HG03095 (cell line): ENCODE data around the gene MAP3K1.

Experiments used
- ATAC-seq: cut with Tn5 transposase; IDR thresholded peaks from one replicate; pipeline ENCODE4 v1.9.1; 2021; ENCODE audit warnings: moderate library complexity; ENCODE audit not compliant: unreplicated experiment

MAP3K1 gene

GRCh38 chr5:56900395-56900794 lies 85.0 kb downstream of the MAP3K1 start:
- no peak for ATAC-seq

DNA sequence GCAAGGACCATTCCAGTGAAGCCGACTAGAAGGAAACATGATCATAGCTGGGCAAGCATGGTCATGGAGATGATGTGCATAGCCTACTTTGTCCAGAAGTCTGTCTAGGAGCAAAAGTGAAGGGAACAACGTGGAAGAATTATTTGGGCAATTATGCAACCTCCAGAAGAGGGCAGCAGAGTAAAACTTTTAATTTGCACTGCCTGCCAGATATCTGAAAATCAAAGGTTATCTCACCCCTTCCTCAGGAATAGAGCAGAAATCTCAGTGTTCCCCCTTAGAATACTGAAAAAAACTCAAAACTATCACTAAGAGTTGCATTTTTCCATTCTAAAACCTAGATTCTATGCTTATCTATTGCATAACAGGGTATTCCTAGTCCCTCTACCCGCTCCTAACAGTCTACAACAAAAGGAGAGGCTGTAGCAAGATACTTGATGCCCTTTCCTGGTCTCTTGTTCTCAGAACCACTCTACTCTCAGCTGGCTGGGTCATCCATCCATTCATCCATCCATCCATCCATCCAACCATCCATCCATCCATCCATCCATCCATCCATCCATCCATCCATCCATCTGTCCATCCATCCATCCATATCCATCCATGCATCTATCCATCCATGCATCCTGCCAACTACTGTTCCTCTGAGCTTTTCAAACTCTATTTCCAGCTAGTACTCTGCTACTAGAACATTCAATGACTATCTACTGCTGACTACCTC lies 85.7 kb downstream of the MAP3K1 start:
- no peak for ATAC-seq

GRCh38 chr5:56908942-56909293 lies 93.6 kb downstream of the MAP3K1 start:
- peak; percentile 37 for ATAC-seq

DNA sequence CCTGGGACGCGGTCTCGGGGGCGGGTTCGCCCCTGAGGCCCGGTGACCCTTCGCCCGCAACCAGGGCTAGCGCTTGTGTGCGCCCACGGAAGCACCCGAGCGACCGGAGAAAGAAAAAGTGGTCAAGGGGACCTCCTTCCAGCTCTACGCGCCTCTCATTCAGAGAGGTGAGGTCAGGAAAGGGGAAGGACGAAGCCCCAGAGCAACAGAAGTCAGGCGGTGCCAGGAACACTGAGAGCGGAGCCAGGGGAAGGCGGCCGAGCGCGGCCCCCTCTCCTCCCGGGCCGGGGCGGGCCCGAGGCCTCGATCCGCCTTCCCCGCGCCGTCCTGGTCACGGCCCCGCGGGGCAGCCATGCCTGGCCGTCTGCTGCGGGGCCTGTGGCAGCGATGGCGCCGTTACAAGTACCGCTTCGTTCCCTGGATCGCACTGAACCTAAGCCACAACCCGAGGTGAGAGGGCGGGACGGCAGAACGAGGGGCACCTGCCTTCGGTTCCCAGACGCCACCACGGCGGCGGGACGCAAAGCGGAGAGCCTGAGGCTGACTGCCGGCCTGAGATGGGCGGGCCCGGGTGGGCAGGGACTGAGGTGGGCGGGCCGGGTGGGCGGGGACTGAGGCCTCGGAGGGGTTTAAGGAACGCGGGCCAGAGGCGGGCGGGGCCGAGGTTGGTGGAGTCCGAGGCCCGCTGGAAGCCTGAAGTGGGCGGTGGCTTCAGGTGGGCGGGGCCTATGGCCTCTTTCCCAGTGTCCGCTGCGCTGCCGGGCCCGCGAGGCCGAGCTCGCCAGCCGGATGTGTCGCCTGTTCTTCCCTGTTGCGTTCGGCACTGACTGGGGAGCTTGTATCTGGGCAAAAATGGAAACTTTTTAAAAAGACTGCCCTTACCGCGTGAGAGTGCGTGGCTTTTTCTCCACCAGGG lies 94.2 kb downstream of the MAP3K1 start, which contains the start of gene SETD9:
TSS of gene SETD9 (plus strand) at position 303 of the 916 bp plus-strand sequence. CDS start at position 353, 50 bp downstream.
- peak; percentile 86 for ATAC-seq

GRCh38 chr5:56910210-56910965 lies 95.0 kb downstream of the MAP3K1 start:
- peak; percentile 2 for ATAC-seq

GRCh38 chr5:56913766-56914165 lies 98.4 kb downstream of the MAP3K1 start:
- no peak for ATAC-seq

DNA sequence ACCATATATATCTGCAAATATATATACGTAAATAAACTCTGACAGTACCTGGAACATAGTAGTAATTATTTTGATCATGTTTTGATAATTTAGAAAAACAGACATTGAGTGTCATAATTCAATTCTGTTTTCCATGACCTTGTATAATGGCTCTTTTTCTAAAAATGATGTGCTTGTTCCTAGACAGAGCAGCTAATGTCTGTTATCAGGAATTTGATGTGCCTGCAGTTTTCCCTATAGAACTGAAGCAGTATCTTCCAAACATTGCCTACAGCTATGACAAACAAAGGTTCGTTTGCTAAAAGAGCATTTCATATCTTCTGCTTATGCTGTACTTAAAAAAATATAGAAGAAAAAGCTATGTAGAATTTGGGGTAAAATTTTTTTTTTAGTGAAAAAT lies 99.3 kb downstream of the MAP3K1 start:
- no peak for ATAC-seq

DNA sequence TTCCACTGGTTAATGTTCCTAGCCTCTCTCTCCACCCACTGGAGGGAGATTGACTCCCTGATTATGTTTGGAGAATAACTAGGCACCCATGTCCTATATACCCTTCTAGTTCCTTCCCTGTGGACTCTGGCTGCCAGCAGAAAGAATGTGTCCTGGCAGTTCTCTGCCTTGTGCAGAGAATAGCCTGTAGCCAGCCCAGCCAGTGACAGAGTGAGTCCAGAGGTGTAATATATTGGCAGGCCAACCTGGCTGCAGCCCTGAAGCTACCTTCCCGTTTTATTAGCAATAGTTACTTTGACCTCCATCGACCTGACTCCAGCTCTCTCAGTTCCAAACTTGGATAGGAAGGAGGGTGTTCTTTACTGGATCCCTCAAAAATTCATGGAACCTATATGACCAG lies 102.2 kb downstream of the MAP3K1 start:
- ATAC-seq = no peak

DNA sequence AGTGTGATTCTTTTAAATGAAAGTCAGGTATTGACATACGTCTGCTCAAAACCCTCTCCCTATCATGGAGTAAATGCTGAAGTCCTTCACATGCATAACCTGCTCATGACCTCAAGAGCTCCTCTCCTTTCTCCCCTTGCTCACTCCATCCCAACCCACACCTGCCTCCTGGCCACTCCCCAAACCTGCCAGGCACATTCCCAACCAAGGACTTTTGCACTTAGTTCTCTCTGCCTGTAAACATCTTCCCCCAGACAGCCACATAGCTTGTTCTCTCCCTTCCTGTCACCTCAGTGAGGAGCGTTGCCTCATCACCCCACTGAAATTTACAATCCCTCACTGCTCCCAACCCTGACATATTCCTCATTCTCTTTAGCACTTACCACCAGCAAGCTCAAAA lies 102.7 kb downstream of the MAP3K1 start:
- ATAC-seq = no peak

GRCh38 chr5:56919942-56920662 lies 104.8 kb downstream of the MAP3K1 start:
- no peak for ATAC-seq

DNA sequence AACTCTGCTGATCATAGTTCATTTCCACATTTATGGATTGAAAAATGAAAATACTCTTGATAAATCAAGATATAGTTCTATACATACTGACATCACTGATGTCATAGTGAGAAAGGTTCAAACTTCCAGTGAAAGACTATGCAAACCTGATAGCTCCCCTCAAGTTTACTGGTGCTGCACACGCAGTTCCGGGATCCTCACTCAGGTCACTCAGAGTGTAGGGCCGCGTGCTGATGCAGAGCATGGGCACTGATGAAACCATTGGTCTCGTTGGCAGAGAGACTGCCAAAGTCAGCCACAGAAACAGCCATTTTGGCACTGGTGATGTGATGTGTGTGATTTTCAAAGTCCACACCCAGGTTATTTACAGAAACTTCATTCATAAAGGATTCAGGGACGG lies 107.6 kb downstream of the MAP3K1 start:
- no peak for ATAC-seq

DNA sequence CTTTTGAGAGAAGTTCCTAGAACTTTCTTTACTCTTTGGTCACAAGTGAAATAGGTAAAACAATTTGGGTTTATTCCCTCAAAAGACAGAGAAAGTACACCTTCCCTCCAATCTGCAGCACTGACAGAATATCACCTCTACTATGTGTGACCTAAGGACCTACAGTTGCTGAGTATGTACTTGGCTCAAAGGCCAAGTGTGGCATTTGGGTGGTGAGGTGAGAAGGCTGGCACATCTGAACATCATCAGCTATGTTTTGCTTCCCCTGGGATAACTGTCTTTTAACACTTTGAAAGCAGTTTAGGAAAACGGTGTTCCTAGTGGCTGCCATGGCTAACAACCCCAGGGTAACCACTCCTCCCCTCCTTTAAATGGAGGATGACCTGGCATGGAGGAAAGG lies 119.0 kb downstream of the MAP3K1 start:
- no peak for ATAC-seq

- no peak for ATAC-seq
Measured at GRCh38 chr5:56938858-56939257, 123.5 kb downstream of the MAP3K1 start.

DNA sequence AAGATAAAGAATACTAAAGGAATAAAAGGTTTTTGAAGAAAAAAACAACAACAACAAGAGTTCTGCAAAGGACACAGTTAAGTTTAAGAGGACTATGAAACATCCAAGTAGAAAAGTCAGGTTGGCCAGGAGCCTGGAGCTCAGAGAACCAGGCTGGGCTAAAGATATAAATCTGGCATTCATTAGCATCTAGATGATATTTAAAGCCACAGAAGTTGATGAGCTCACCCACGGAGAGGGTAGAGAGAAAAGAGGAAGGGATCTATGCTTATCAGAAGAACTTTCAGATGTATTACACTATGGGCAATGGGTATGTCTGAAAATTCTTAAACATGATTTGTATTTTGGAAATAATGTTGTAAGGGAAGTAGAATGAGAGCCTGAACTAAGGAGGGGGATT lies 126.6 kb downstream of the MAP3K1 start:
- no peak for ATAC-seq
